RWPE1 (cell line): Measurements from ENCODE around the gene SAMD4A.

ENCODE experiments used
- CTCF ChIA-PET: fragments of 350-600 bp; sonication (Branson Sonifier 250); formaldehyde crosslinking; extraction: SDS; loops from one replicate; lab custom pipeline; 2021; lab: Yijun Ruan, JAX
- POLR2A ChIA-PET: fragments of 400-600 bp; formaldehyde crosslinking; extraction: SDS; loops from one replicate; lab custom pipeline; 2020; ENCODE audit warnings: antibody characterized with exemption; ENCODE audit not compliant: low non-redundant PET; lab: Yijun Ruan, JAX
- DNase-seq: peaks from one replicate; pipeline ENCODE4 v3.0.0; 2012; ENCODE audit warnings: low spot score
- H3K27ac ChIP-seq: fragments of 450-650 bp; 2 replicates; pipeline ENCODE4 v1.5.1; 2017
- CTCF ChIP-seq: fragments of 450-650 bp; conservative IDR thresholded peaks from 2 replicates; pipeline ENCODE4 v1.5.1; 2017; ENCODE audit warnings: low read depth, mild to moderate bottlenecking

The SAMD4A gene

GRCh38 chr14:54817506-54817905, 250.6 kb downstream of the SAMD4A start:
- H3K27ac ChIP-seq, result no peak overlapping the region
- ChIA-PET POLR2A (no interaction called here), CTCF (interaction anchor here (0.7 to 1.5 kb wide), 2 partner anchors 9 to 469 kb away, joined by 3 to 6 read pairs; no protein-coding TSS in a partner anchor)
- TF ChIP-seq CTCF, result no peak
- DNase-seq, result no peak

GRCh38 chr14:54818201-54819133, 251.5 kb downstream of the SAMD4A start:
- DNase-seq, result peak; percentile 64
- H3K27ac ChIP-seq, result no peak overlapping the region
- TF ChIP-seq CTCF, result no peak
- ChIA-PET POLR2A (no interaction called here), CTCF (interaction anchor here (1.5 kb wide), 1 partner anchor 10 kb away, joined by 6 read pairs; no protein-coding TSS in a partner anchor)

GRCh38 chr14:54822685-54823084, 255.8 kb downstream of the SAMD4A start:
- no peak overlapping the region for H3K27ac ChIP-seq
- no peak for DNase-seq
- POLR2A ChIA-PET, result no interaction called here
- no peak for TF ChIP-seq CTCF
- CTCF ChIA-PET, result no interaction called here

- ChIA-PET POLR2A (no interaction called here), CTCF (no interaction called here)
- DNase-seq, result no peak
- no peak overlapping the region for H3K27ac ChIP-seq
- TF ChIP-seq CTCF, result no peak
These were observed 257.0 kb downstream of the SAMD4A start for GRCh38 chr14:54823757-54824549.

GRCh38 chr14:54828037-54828436, 261.1 kb downstream of the SAMD4A start:
- no peak overlapping the region for H3K27ac ChIP-seq
- no peak for TF ChIP-seq CTCF
- ChIA-PET CTCF (interaction anchor here (0.6 to 1.2 kb wide), 2 partner anchors 36 to 54 kb away, joined by 3 read pairs; no protein-coding TSS in a partner anchor), POLR2A (no interaction called here)
- DNase-seq, result no peak

GRCh38 chr14:54829486-54830224, 262.7 kb downstream of the SAMD4A start:
- POLR2A ChIA-PET, result no interaction called here
- H3K27ac ChIP-seq, result no peak overlapping the region
- CTCF ChIA-PET, result no interaction called here
- no peak for DNase-seq
- no peak for TF ChIP-seq CTCF
